ENCODE results near the gene BAHCC1. TPM values are rescaled to one million over a fixed set of nuclear protein-coding genes. Genes with fewer than 3 reads are reported as not detected.

BAHCC1 gene
- total RNA-seq, 2 experiments from 2014 or later = 0.23 to 0.64 TPM

GRCh38 chr17:81464586-81464985 lies 69.3 kb downstream of the BAHCC1 start:
- no peak overlapping the region for H3K27ac Mint-ChIP-seq
- no peaks in the 10 kb centered on the region for H3K4me1 Mint-ChIP-seq
- H3K4me3 Mint-ChIP-seq = no peak overlapping the region
- ATAC-seq (no peak), DNase-seq (no peak)
- no peaks in the 10 kb centered on the region for H3K9me3 Mint-ChIP-seq (ENCODE audit: low read depth)
- H3K27me3 Mint-ChIP-seq = no peaks in the 10 kb centered on the region
- H3K36me3 Mint-ChIP-seq = no peaks in the 10 kb centered on the region
- CTCF ChIA-PET = no interaction called here

- DNase-seq (no peak), ATAC-seq (no peak)
- CTCF ChIA-PET = no interaction called here
- Mint-ChIP-seq H3K27ac (no peak overlapping the region), H3K4me3 (no peak overlapping the region), H3K27me3 (no peaks in the 10 kb centered on the region), H3K36me3 (no peaks in the 10 kb centered on the region), H3K4me1 (no peaks in the 10 kb centered on the region), H3K9me3 (ENCODE audit: low read depth) (no peaks in the 10 kb centered on the region)
Observed at GRCh38 chr17:81465910-81466309, 70.7 kb downstream of the BAHCC1 start.

GRCh38 chr17:81466564-81467472 lies 71.6 kb downstream of the BAHCC1 start:
- Mint-ChIP-seq H3K27ac (no peak overlapping the region), H3K9me3 (ENCODE audit: low read depth) (no peaks in the 10 kb centered on the region), H3K4me1 (no peaks in the 10 kb centered on the region), H3K36me3 (no peaks in the 10 kb centered on the region), H3K4me3 (no peak overlapping the region), H3K27me3 (no peaks in the 10 kb centered on the region)
- CTCF ChIA-PET = no interaction called here
- no peak for DNase-seq
- no peak for ATAC-seq

- no peaks in the 10 kb centered on the region for H3K36me3 Mint-ChIP-seq
- CTCF ChIA-PET = no interaction called here
- H3K9me3 Mint-ChIP-seq (ENCODE audit: low read depth) = no peaks in the 10 kb centered on the region
- no peak overlapping the region for H3K4me3 Mint-ChIP-seq
- no peaks in the 10 kb centered on the region for H3K4me1 Mint-ChIP-seq
- ATAC-seq (no peak), DNase-seq (no peak)
- no peak overlapping the region for H3K27ac Mint-ChIP-seq
- no peaks in the 10 kb centered on the region for H3K27me3 Mint-ChIP-seq
Observed at GRCh38 chr17:81468111-81468769, 73.0 kb downstream of the BAHCC1 start.

GRCh38 chr17:81468770-81469121 lies 73.5 kb downstream of the BAHCC1 start:
- Mint-ChIP-seq H3K27me3 (no peaks in the 10 kb centered on the region), H3K4me1 (no peaks in the 10 kb centered on the region), H3K36me3 (no peaks in the 10 kb centered on the region), H3K4me3 (no peak overlapping the region), H3K9me3 (ENCODE audit: low read depth) (no peaks in the 10 kb centered on the region), H3K27ac (no peak overlapping the region)
- ATAC-seq (no peak), DNase-seq (no peak)
- CTCF ChIA-PET = no interaction called here

GRCh38 chr17:81469266-81469665 lies 74.0 kb downstream of the BAHCC1 start:
- Mint-ChIP-seq H3K4me3 (no peak overlapping the region), H3K27ac (no peak overlapping the region), H3K27me3 (no peaks in the 10 kb centered on the region), H3K4me1 (no peaks in the 10 kb centered on the region), H3K9me3 (ENCODE audit: low read depth) (no peaks in the 10 kb centered on the region), H3K36me3 (no peaks in the 10 kb centered on the region)
- DNase-seq (no peak), ATAC-seq (no peak)
- CTCF ChIA-PET = no interaction called here

GRCh38 chr17:81470270-81470943 lies 75.2 kb downstream of the BAHCC1 start:
- Mint-ChIP-seq H3K9me3 (ENCODE audit: low read depth) (no peaks in the 10 kb centered on the region), H3K27me3 (no peaks in the 10 kb centered on the region), H3K4me3 (no peak overlapping the region), H3K27ac (no peak overlapping the region), H3K4me1 (no peaks in the 10 kb centered on the region), H3K36me3 (no peaks in the 10 kb centered on the region)
- ATAC-seq = no peak
- DNase-seq = no peak
- CTCF ChIA-PET = no interaction called here

GRCh38 chr17:81470944-81471817 lies 75.9 kb downstream of the BAHCC1 start:
- Mint-ChIP-seq H3K4me3 (no peak overlapping the region), H3K9me3 (ENCODE audit: low read depth) (no peaks in the 10 kb centered on the region), H3K27me3 (no peaks in the 10 kb centered on the region), H3K36me3 (no peaks in the 10 kb centered on the region), H3K27ac (no peak overlapping the region), H3K4me1 (no peaks in the 10 kb centered on the region)
- no peak for ATAC-seq
- CTCF ChIA-PET = no interaction called here
- no peak for DNase-seq

GRCh38 chr17:81471818-81472456 lies 76.7 kb downstream of the BAHCC1 start:
- DNase-seq (no peak), ATAC-seq (no peak)
- H3K4me3 Mint-ChIP-seq = no peak overlapping the region
- H3K9me3 Mint-ChIP-seq (ENCODE audit: low read depth) = no peaks in the 10 kb centered on the region
- H3K27me3 Mint-ChIP-seq = no peaks in the 10 kb centered on the region
- CTCF ChIA-PET = no interaction called here
- H3K4me1 Mint-ChIP-seq = no peaks in the 10 kb centered on the region
- no peak overlapping the region for H3K27ac Mint-ChIP-seq
- H3K36me3 Mint-ChIP-seq = no peaks in the 10 kb centered on the region

- H3K4me3 Mint-ChIP-seq = no peak overlapping the region
- CTCF ChIA-PET = interaction anchor here (1.2 to 1.9 kb wide), 2 partner anchors 11 to 220 kb away, joined by 3 to 5 read pairs; no protein-coding TSS in a partner anchor
- no peaks in the 10 kb centered on the region for H3K36me3 Mint-ChIP-seq
- no peak overlapping the region for H3K27ac Mint-ChIP-seq
- DNase-seq (no peak), ATAC-seq (no peak)
- no peaks in the 10 kb centered on the region for H3K9me3 Mint-ChIP-seq (ENCODE audit: low read depth)
- H3K4me1 Mint-ChIP-seq = no peaks in the 10 kb centered on the region
- H3K27me3 Mint-ChIP-seq = peaks cover 2% of the 10 kb centered on the region
Observed at GRCh38 chr17:81473019-81473418, 77.8 kb downstream of the BAHCC1 start.

GRCh38 chr17:81474958-81475357 lies 79.7 kb downstream of the BAHCC1 start:
- H3K27ac Mint-ChIP-seq = no peak overlapping the region
- no peaks in the 10 kb centered on the region for H3K4me1 Mint-ChIP-seq
- CTCF ChIA-PET = interaction anchor here (1.1 kb wide), 1 partner anchor 10 kb away, joined by 3 read pairs; no protein-coding TSS in a partner anchor
- no peaks in the 10 kb centered on the region for H3K9me3 Mint-ChIP-seq (ENCODE audit: low read depth)
- peaks cover 8% of the 10 kb centered on the region for H3K27me3 Mint-ChIP-seq
- H3K36me3 Mint-ChIP-seq = no peaks in the 10 kb centered on the region
- no peak overlapping the region for H3K4me3 Mint-ChIP-seq
- DNase-seq = no peak
- ATAC-seq = no peak

- Mint-ChIP-seq H3K9me3 (ENCODE audit: low read depth) (no peaks in the 10 kb centered on the region), H3K4me3 (no peak overlapping the region), H3K4me1 (no peaks in the 10 kb centered on the region), H3K27ac (no peak overlapping the region), H3K36me3 (no peaks in the 10 kb centered on the region), H3K27me3 (peaks cover 18% of the 10 kb centered on the region)
- CTCF ChIA-PET = no interaction called here
- no peak for DNase-seq
- ATAC-seq = no peak
Observed at GRCh38 chr17:81476097-81476496, 80.8 kb downstream of the BAHCC1 start.

- Mint-ChIP-seq H3K4me3 (no peak overlapping the region), H3K4me1 (peaks cover under 1% of the 10 kb centered on the region), H3K9me3 (ENCODE audit: low read depth) (no peaks in the 10 kb centered on the region), H3K27me3 (peaks cover 19% of the 10 kb centered on the region), H3K36me3 (no peaks in the 10 kb centered on the region), H3K27ac (no peak overlapping the region)
- DNase-seq (no peak), ATAC-seq (no peak)
- CTCF ChIA-PET = no interaction called here
Observed at GRCh38 chr17:81476635-81477034, 81.4 kb downstream of the BAHCC1 start.
